HG02678 (cell line): Measurements from ENCODE around the gene NARS2.
"Not testable (repeated sequence)": the region's sequence is repeated elsewhere in the genome, so short reads cannot be mapped to it uniquely, and the experiment has no call there.

Source experiments
- ATAC-seq: cut with Tn5 transposase; IDR thresholded peaks from one replicate; pipeline ENCODE4 v1.9.1; 2021; ENCODE audit warnings: mild to moderate bottlenecking, moderate library complexity; ENCODE audit not compliant: unreplicated experiment

The NARS2 gene

DNA sequence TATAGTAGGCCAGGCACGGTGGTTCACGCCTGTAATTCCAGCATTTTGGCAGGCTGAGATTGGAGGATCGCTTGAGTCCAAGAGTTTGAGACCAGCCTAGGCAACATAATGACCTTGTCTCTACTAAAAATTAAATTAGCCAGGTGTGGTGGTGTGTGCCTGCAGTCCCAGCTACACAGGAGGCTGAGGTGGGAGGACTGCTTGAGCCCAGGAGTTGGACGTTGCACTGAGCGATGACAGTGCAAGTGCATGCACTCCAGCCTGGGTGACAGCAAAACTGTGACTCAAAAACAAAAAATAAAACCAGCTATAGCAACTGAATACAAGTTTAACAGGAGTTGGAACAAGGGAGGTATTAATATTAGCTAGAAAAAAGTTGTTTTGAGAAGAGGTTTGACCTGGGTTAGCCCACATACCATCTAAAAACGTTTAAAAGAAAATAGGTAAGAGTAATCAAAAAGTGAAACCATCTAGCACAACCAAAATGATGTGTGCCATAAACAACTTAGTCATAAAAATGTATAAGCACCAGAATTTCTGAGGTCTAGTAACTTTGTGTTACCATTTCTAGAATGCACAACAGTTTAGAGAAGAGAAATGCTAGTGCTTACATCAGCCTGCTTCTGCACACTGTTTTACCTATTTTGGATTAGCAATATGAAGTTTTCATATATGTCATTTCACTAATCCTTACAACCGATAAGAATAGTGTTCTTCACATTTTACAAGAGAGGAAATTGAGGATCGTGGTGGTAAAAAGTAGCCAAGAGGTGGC is 26.5 kb downstream of the NARS2 start:
- no peak for ATAC-seq

- peak; percentile 48 for ATAC-seq
These were observed 32.7 kb downstream of the NARS2 start for GRCh38 chr11:78542007-78542406.

DNA sequence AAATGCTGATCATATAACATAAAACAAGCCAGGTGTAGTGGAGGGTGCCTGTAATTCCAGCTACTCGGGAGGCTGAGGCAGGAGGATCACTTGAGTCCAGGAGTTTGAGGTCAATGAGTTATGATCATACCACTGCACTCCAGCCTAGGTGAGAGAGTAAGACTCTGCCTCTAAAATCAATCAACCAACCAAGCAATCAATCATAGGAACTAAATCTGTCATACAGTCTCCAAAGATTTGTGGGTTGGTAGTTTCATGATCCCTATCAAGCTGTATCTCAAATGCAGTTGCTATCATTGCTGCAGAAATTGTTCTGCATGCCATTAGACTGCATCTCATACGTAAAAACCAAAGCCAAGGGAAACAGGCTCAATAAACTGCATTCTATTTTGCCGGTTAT is 33.1 kb downstream of the NARS2 start:
- ATAC-seq, result no peak

DNA sequence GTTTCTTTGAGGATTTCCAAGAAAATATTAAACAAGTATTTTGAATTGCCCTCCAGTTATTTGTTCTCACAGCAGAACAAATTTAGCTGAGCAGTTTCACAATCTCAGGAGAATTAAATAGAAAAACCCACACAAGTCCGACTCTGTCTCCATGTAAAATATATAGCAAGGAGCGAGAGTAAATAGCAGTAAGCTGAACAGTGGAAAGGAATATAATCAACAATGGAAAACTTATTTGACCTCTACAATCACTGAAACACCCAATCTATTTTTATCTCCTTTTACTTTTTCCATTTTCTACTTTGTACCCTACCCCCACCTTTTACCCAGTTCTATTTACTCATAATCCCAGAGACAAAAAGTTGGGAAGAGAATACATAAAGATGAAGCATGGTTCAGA is 34.4 kb downstream of the NARS2 start:
- no peak for ATAC-seq

DNA sequence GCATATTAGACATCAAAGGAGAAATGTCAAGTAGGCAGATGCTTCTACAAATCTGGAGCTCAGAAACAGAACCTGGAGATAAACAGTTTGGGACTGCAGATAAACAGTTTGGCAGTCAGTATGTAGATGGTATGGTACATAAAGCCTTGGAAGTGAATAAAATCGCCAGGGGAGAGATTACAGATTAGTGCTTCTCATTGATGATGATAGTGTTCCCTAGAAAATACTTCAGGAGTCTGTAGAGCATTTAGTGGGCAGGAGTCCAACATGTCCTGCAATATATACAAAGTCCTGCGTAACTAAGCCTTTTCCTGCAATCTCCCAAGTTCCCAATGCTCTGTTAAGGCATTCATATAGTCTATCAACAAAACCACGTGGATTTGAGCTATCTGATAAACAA is 35.2 kb downstream of the NARS2 start:
- no peak for ATAC-seq

DNA sequence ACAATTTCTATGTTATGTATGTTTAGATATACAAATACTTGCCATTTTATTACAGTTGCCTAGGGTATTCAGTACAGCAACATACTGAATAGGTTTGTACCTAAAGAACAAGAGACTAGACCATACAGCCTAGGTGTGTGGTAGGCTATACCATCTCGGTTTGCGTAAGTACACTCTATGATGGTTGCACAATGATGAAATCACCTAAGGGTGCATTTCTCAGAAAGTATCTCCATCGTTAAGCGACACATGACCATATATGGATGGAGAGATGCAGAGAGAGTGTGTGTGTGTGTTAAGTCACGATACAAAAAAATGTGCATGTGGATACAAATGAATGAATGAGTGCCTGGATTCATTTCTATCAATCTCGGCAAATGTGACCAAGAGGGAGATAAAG is 37.7 kb downstream of the NARS2 start:
- ATAC-seq, result no peak

GRCh38 chr11:78535920-78536319 is 38.7 kb downstream of the NARS2 start:
- no peak for ATAC-seq

GRCh38 chr11:78535027-78535426 is 39.6 kb downstream of the NARS2 start:
- ATAC-seq, result no peak

GRCh38 chr11:78533399-78533798 is 41.3 kb downstream of the NARS2 start:
- ATAC-seq, result peak; percentile 68

GRCh38 chr11:78532991-78533390 is 41.7 kb downstream of the NARS2 start:
- ATAC-seq, result peak; percentile 48

DNA sequence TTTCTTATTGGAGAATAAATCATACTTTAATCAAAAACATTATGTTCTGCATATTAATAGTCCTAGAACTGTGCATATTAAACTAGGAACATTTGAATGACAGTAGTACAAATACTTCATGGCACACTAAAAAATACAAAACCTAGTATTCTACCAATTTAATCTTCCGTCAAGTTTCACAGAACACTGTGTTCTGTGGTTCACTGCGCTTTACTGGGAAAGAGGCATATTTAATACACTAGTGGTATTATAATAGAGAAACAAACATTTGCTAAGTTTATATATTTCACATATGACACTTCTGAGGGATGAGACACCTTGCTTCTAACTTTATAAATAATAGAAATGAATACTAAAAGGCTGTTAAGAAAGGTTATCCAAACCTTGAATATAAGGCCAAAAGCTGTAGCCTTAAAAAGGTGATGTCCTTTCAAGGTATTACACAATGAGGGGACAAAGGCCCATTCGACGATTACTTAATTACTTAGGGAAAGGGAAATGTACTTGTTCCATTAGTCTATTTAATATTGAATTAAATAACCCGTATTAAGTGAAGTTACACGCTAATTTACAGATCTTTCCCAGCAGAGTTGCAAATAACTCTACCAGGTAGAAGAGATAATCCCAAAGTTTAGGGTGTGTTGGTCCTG is 48.0 kb downstream of the NARS2 start:
- no peak for ATAC-seq

- ATAC-seq, result no peak
These were observed 48.9 kb downstream of the NARS2 start for GRCh38 chr11:78525720-78526119.

GRCh38 chr11:78520230-78520629 is 54.4 kb downstream of the NARS2 start:
- no peak for ATAC-seq

- no peak for ATAC-seq
These were observed 58.4 kb downstream of the NARS2 start for GRCh38 chr11:78516281-78516680.

DNA sequence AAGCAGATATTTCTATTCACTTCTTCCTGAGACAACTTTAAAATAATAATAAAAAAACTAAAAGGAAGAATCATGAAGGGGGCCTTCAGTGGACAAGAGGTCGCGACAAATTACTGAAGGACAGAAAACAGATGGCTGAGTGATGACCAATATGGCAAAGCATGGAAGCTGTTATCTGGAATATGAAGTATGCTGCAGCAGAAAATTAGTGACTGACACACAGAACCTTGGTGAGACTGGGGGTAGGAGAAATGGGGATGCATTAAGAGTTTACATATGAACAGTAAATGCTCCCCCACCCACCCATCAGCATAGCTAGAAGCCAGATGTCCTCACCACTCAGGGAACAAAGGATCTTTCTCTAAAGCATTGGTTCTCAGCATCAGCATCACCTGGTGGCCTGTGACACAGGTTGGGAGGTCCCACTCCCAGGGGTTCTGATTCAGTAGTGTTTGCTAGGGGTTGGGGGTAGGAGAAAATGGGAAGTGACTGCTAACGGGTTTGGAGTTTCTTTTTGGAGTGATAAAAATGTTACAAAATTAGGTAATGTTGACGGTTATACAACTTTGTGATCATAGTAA is 59.7 kb downstream of the NARS2 start:
- ATAC-seq, result no peak

- ATAC-seq, result not testable (repeated sequence)
These were observed 61.6 kb downstream of the NARS2 start for GRCh38 chr11:78513085-78513484.

DNA sequence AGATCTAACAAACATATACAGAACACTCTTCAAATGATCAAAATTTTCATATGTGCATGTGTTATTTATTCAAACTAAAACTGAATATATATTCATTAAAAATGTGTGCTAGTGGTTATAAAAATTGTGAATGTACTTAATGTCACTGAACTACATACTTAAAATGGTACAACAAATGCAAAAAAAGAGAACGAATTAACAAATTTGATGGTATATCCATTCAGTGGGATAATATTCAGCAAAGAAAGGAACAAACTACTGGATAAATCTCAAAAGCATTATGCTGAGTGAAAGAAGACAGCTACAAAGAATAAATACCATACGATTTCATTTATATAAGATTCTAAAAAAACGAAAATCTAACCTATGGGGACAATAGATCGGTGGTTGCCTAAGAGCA is 64.1 kb downstream of the NARS2 start:
- ATAC-seq, result no peak

GRCh38 chr11:78510025-78510596 is 64.6 kb downstream of the NARS2 start:
- no peak for ATAC-seq

DNA sequence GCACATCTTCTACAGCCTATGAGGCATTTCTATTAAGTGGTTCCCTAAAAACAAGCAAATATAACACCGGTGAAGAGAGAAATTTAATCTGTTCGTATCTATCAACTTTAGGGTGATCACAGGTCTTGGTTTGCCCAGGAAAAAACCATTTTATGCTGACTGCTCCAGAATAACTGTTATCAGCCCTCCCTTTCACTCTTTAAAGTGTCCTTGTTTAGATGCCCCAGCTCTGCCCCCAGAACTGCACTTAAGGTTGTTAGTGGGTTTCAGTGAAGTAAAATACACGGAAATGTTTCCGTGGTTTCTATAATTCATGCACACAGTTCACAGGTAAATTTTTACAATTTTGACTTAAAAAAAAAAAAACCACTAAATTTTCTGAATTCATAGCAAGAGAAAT is 70.0 kb downstream of the NARS2 start:
- ATAC-seq, result no peak

GRCh38 chr11:78504181-78504580 is 70.5 kb downstream of the NARS2 start:
- ATAC-seq, result no peak

GRCh38 chr11:78499971-78500370 is 74.7 kb downstream of the NARS2 start:
- ATAC-seq, result no peak

DNA sequence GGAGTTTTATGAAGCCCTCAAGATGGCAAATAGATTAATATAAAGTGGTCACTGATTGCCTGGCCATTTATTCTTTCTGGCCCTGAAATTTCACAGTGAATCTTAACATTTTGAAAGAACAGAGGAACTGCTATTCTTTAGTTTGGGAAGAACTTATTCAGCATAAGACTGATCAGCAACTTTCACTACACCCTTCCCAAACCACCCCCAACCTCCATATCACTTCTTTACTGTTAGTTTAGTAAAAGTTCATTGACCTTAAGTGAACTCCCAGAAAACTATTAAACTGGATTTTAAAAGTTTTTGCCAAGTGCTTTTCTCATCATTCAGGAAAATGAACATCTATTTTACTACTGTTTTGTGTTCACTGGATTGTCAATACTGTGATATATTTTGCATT is 77.4 kb downstream of the NARS2 start:
- no peak for ATAC-seq
